HepG2 (cell line): ENCODE results near the gene FAM72C.
"Not testable (repeated sequence)": the region's sequence is repeated elsewhere in the genome, so short reads cannot be mapped to it uniquely, and the experiment has no call there.

Experiments used
- REST ChIP-seq, 2 experiments: IDR thresholded peaks; 2 replicates each; pipeline ENCODE4 v1.6.1; 2011 to 2012; ENCODE audit warnings: low read length in 2 of 2, borderline replicate concordance in 1 of 2, low read depth in 1 of 2, mild to moderate bottlenecking in 1 of 2, moderate library complexity in 1 of 2
- ZNF598 ChIP-seq: sonication (generic); formaldehyde crosslinking; IDR thresholded peaks from 2 replicates; pipeline ENCODE4 v1.5.1; 2020; ENCODE audit warnings: mild to moderate bottlenecking, missing genetic modification reagents, borderline replicate concordance

GRCh38 chr1:143938922-143939321 is 32.9 kb downstream of the FAM72C start:
- TF ChIP-seq ZNF598 (CRISPR knock-in tag); REST (IDR thresholded peaks at IDR 0.05; ENCODE audit: borderline replicate concordance in 1 of 2, low read depth in 1 of 2, low read length in 2 of 2): not testable (repeated sequence)
